Neural cell (in vitro differentiated cells): Measurements from ENCODE around the gene PRR23C.

Source experiments
- CTCF ChIP-seq: fragments of 450-650 bp; IDR thresholded peaks from 2 replicates; pipeline ENCODE4 v1.5.1; 2014; ENCODE audit warnings: antibody characterized with exemption, mild to moderate bottlenecking, moderate library complexity; ENCODE audit not compliant: poor library complexity, severe bottlenecking
- EZH2 ChIP-seq: fragments of 200-600, 300-800 bp; shearing (Covaris generic), sonication (generic); IDR thresholded peaks from 2 replicates; pipeline ENCODE4 v1.6.1; 2014; ENCODE audit warnings: antibody characterized with exemption, low read length, borderline replicate concordance, mild to moderate bottlenecking; ENCODE audit not compliant: insufficient read depth, poor library complexity, severe bottlenecking
- POLR2AphosphoS5 ChIP-seq: IDR thresholded peaks from 2 replicates; pipeline ENCODE4 v1.6.1; 2012

GRCh38 chr3:139088462-139089324, 44.0 kb upstream of the PRR23C start:
- no peak for TF ChIP-seq CTCF
- TF ChIP-seq POLR2AphosphoS5, result no peak
- no peak for TF ChIP-seq EZH2
